T-helper 9 cell (primary cell): ENCODE measurements around the gene KIF26B.
"Not testable (repeated sequence)": the region's sequence is repeated elsewhere in the genome, so short reads cannot be mapped to it uniquely, and the experiment has no call there.

Experiments
- DNase-seq: peaks from one replicate; pipeline ENCODE4 v3.0.0-alpha.2; 2020

The KIF26B gene

DNA sequence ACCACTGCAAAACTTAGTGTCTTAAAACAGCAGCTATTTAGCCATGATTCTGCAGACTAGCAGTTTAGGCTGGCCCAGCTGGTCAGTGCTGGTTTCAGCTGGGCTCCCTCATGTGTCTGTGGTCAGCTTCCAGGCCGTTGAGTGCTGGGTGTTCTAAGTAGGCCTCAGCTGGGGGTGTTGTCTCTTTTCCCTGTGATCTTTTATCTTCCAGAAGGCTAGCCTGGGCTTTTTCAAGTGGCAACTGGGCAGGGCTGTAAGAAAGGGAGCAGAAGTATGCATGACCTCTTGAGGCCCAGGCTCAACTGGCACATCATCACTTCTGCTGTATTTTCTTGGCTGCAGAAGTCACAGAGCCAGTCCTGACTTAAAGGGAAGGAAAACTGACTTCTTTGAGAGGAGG lies 136.1 kb downstream of the KIF26B start:
- no peak for DNase-seq

DNA sequence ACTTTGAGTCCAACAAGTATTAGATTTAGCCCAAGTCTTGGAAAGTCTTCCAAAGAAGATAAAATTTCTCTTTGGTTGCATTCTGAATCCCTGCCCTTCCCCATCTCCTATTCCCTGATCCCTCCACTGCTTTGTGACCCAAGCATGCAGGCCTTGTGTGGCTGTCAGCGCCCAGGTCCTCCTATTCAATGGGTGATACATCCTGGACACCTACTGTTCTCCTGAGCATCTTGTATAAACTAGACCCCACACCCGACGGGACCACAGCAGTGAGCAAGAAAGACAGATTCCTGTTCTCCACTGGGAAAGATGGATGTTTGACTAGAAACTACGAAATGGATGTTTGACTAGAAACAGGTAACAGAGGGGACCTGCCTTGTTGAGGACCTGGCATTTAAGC lies 136.6 kb downstream of the KIF26B start:
- DNase-seq: no peak

- DNase-seq: no peak
These were observed 137.4 kb downstream of the KIF26B start for GRCh38 chr1:245292141-245292540.

DNA sequence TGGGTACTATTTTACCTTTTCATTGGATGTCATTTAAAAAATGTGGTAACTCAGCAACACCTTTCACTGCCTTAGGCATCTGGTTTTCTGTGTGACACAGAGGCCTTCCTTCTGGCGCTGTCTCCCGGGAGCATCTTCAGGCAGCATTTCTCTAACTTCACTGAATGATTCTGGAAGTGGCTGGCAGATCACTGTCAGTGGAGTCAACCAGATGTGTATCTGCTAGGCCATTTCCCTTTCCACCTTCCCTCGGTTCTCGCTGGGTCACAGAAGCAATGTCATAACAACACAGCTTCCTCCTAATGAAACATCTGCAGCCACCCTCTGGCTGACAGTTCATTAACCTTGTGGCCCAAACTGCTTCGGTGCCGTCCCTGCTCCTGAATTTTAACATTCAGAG lies 137.8 kb downstream of the KIF26B start:
- no peak for DNase-seq

GRCh38 chr1:245294020-245294419 lies 139.2 kb downstream of the KIF26B start:
- DNase-seq: no peak

DNA sequence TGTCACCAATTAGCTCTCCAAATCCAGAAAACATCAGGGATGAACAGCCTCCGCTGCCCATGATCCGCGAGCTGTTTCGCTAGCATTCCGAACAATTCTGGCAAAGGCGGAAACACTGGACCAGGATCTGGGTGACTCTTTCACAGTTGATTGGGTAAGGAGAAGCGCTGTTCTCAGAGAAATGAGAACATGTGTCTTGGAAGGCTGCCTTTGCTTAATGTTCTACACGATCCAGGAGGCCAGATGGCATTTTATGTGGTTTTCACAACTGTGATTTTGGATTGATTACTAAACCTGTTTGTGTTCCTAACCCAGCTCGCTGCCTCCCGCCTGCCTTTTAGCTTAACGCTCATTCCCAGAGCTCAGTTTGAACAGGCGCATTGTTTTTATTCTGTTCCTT lies 144.0 kb downstream of the KIF26B start:
- no peak for DNase-seq

GRCh38 chr1:245301162-245301580 lies 146.4 kb downstream of the KIF26B start:
- no peak for DNase-seq

GRCh38 chr1:245301921-245302320 lies 147.1 kb downstream of the KIF26B start:
- DNase-seq: no peak

GRCh38 chr1:245304698-245305097 lies 149.9 kb downstream of the KIF26B start:
- DNase-seq: no peak

- DNase-seq: no peak
These were observed 151.2 kb downstream of the KIF26B start for GRCh38 chr1:245306020-245306419.

- DNase-seq: no peak
These were observed 152.0 kb downstream of the KIF26B start for GRCh38 chr1:245306628-245307410.

- no peak for DNase-seq
These were observed 156.1 kb downstream of the KIF26B start for GRCh38 chr1:245310571-245311531.

GRCh38 chr1:245311887-245312536 lies 157.2 kb downstream of the KIF26B start:
- no peak for DNase-seq

GRCh38 chr1:245313576-245313975 lies 158.8 kb downstream of the KIF26B start:
- DNase-seq: no peak

- DNase-seq: no peak
These were observed 162.0 kb downstream of the KIF26B start for GRCh38 chr1:245316784-245317183.

DNA sequence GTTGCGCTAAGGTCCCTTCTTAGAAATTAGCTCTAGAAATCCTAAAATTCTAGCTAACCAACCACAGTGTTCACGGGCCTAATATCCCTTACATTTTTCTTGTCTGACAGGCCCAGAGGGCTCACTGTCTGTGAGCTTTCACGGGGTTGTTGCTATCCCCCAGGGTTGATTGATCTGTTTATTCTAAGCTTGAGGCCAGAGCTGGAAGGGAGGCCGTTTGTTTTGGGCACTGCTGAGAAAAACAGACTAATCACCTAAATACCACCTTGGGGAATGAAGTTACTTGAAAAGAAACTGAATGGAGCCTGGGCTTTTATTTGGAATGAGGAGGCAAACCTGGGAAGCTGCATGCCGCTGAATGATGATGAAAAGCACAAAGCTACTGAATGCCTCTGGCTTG lies 162.4 kb downstream of the KIF26B start:
- DNase-seq: no peak

DNA sequence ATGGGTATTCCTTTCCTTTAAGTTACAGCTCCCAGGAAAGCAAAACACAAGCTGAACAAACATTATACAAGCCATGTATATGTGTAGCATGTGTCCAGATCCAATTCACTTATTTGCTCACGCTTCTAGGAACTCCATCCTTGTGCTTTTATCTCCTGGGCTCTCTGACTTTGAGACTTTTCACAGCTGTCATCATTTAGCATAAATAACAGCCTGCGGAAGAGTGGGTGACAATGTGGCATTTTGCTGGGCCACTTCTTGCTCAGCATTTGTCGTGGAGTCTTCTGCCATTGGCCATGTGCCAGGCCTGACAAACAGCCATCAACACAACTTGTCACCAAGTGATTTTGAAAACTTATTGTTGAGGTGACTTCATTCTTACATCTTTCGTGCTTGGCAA lies 164.3 kb downstream of the KIF26B start:
- no peak for DNase-seq

GRCh38 chr1:245322673-245323072 lies 167.9 kb downstream of the KIF26B start:
- no peak for DNase-seq

- DNase-seq: not testable (repeated sequence)
These were observed 169.0 kb downstream of the KIF26B start for GRCh38 chr1:245323765-245324164.

- DNase-seq: no peak
These were observed 171.4 kb downstream of the KIF26B start for GRCh38 chr1:245325922-245326795.

DNA sequence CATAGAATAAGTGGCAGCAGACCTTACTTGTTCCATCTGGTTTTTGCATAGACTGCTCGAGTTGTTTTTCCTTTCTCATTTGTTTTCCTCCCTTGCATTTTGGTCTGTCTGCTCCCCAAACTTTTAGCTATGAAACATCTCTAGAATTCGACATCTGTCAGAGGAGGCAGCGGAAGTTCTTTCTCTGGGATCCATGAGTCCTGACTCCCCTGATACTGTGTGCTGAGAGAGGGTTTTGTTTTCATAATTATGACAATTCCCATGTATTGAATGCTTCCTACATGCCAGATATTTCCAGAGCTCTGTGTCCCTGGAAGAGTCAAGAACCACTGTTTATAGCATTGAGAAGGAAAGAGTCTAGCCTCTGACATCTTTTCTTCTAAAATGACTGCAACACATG lies 172.6 kb downstream of the KIF26B start:
- no peak for DNase-seq

DNA sequence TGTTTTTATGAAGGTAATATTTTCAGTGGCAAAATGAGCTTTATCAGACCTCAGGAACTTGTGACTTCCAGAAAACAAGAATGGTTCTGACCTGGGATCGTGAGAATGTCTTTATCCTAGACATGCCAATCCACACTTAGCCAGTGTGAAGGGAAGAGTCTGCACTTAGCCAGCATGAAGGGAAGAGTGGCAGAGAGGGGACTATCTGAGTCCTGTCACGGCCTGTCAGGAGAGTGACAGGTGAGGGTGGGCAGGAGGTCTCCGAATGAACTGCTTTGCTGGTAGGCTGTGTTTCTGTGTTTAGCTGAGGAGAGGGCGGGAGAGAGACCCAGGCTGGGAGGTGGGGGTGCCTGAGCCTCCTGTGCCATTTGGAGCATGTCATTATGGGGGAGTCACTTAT lies 173.1 kb downstream of the KIF26B start:
- no peak for DNase-seq
